OCI-LY1 (cell line): ENCODE measurements around the gene PDE8A.

Source experiments
- H2AFZ ChIP-seq: fragments of 200-600 bp; sonication (generic), shearing (Covaris generic); 2 replicates; pipeline ENCODE4 v1.6.0; 2014; ENCODE audit warnings: antibody characterized with exemption, mild to moderate bottlenecking, low read length
- H3F3A ChIP-seq: fragments of 200-600 bp; sonication (generic), shearing (Covaris generic); 2 replicates; pipeline ENCODE4 v1.6.0; 2014; ENCODE audit warnings: mild to moderate bottlenecking, antibody characterized with exemption, low read length, moderate library complexity; ENCODE audit not compliant: insufficient read depth
- H3K27ac ChIP-seq: fragments of 200-600 bp; sonication (generic); 2 replicates; pipeline ENCODE4 v1.5.1; 2014; ENCODE audit warnings: low read length, mixed run types, mild to moderate bottlenecking, low read depth; ENCODE audit not compliant: poor library complexity, severe bottlenecking
- H3K27me3 ChIP-seq: fragments of 200-600 bp; sonication (generic); 2 replicates; pipeline ENCODE4 v1.6.0; 2014; ENCODE audit warnings: antibody characterized with exemption, mild to moderate bottlenecking, low read length, moderate library complexity; ENCODE audit not compliant: insufficient read depth
- H3K36me3 ChIP-seq: fragments of 200-600 bp; sonication (generic); 2 replicates; pipeline ENCODE4 v1.6.1; 2014; ENCODE audit warnings: mild to moderate bottlenecking, antibody characterized with exemption, low read length, moderate library complexity, mixed read lengths; ENCODE audit not compliant: insufficient read depth
- H3K4me1 ChIP-seq: fragments of 200-600 bp; sonication (generic); 2 replicates; pipeline ENCODE4 v1.5.1; 2014; ENCODE audit warnings: mild to moderate bottlenecking, low read length, moderate library complexity; ENCODE audit not compliant: insufficient read depth, severe bottlenecking
- H3K4me2 ChIP-seq: fragments of 200-600 bp; sonication (generic), shearing (Covaris generic); 2 replicates; pipeline ENCODE4 v1.6.1; 2014; ENCODE audit warnings: low read length
- H3K4me3 ChIP-seq: fragments of 200-600 bp; sonication (generic); 2 replicates; pipeline ENCODE4 v1.5.1; 2014; ENCODE audit warnings: low read length, low read depth, mild to moderate bottlenecking, mixed read lengths; ENCODE audit not compliant: poor library complexity, severe bottlenecking
- H3K79me2 ChIP-seq: fragments of 200-600 bp; shearing (Covaris generic); 2 replicates; pipeline ENCODE4 v1.6.1; 2016; ENCODE audit warnings: mixed run types, low read length, mixed read lengths; ENCODE audit not compliant: insufficient read depth
- H3K9ac ChIP-seq: fragments of 200-600 bp; sonication (generic), shearing (Covaris generic); 2 replicates; pipeline ENCODE4 v1.6.1; 2014; ENCODE audit warnings: mild to moderate bottlenecking, low read length, mixed read lengths
- H3K9me2 ChIP-seq: fragments of 200-600 bp; sonication (generic), shearing (Covaris generic); 2 replicates; pipeline ENCODE4 v1.6.1; 2014; ENCODE audit warnings: low read depth, mild to moderate bottlenecking, low read length, mixed read lengths
- H3K9me3 ChIP-seq: fragments of 200-600 bp; shearing (Covaris generic); 2 replicates; pipeline ENCODE4 v1.6.1; 2014; ENCODE audit warnings: low read length, mixed read lengths
- H4K20me1 ChIP-seq: fragments of 200-600 bp; sonication (generic), shearing (Covaris generic); 2 replicates; pipeline ENCODE4 v1.6.0; 2016; ENCODE audit warnings: mild to moderate bottlenecking, low read length; ENCODE audit not compliant: insufficient read depth
- EZH2 ChIP-seq: fragments of 200-600 bp; sonication (generic), shearing (Covaris generic); IDR thresholded peaks from 2 replicates; pipeline ENCODE4 v1.8.0; 2017; ENCODE audit warnings: borderline replicate concordance, mixed run types, mild to moderate bottlenecking, antibody characterized with exemption, low read length, moderate library complexity, mixed read lengths
- TF ChIP-seq, protein P1 (sequence below): fragments of 200-600 bp; sonication (generic), shearing (Covaris generic); IDR thresholded peaks from 2 replicates; pipeline ENCODE4 v1.5.1; 2017; ENCODE audit warnings: mild to moderate bottlenecking, antibody characterized with exemption, low read length, moderate library complexity, mixed read lengths

PDE8A gene

DNA sequence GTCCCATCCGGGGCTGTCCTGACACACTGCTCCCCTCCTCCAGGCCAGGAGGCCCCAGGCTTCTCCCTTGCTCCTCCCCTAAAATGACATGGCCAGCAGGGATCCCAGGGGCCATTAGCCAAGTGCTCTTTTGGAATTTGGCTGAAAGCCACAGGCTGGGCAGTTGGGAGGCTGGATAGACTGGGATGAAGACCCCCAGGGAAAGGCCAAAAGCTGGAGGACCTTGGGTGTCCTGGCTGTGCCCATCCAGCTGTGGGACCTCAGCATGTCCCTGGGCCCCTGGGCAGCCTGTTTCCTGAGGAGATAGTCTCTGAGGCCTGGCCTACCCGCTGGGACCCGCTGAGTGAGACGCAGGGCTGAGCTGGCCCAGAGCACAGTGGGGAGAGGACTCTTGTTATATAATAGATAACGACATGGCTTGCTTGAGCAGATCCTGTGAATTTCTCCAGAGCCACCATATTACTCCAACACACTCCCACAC, 5.7 kb upstream of the PDE8A start:
- Histone ChIP-seq H3K4me3 (no peak overlapping the region), H3K9ac (no peak overlapping the region), H3K4me2 (no peak overlapping the region), H2AFZ (no peak overlapping the region), H3K4me1 (peaks cover 5% of the 10 kb centered on the region), H3F3A (no peaks in the 10 kb centered on the region), H3K9me2 (no peaks in the 10 kb centered on the region), H3K27me3 (peaks cover 11% of the 10 kb centered on the region; the same call in 1 of the 2 replicates), H3K79me2 (no peaks in the 10 kb centered on the region), H4K20me1 (no peaks in the 10 kb centered on the region), H3K9me3 (no peaks in the 10 kb centered on the region), H3K36me3 (no peaks in the 10 kb centered on the region), H3K27ac (no peak overlapping the region)
- no peak for TF ChIP-seq EZH2
- TF ChIP-seq, protein P1, sequence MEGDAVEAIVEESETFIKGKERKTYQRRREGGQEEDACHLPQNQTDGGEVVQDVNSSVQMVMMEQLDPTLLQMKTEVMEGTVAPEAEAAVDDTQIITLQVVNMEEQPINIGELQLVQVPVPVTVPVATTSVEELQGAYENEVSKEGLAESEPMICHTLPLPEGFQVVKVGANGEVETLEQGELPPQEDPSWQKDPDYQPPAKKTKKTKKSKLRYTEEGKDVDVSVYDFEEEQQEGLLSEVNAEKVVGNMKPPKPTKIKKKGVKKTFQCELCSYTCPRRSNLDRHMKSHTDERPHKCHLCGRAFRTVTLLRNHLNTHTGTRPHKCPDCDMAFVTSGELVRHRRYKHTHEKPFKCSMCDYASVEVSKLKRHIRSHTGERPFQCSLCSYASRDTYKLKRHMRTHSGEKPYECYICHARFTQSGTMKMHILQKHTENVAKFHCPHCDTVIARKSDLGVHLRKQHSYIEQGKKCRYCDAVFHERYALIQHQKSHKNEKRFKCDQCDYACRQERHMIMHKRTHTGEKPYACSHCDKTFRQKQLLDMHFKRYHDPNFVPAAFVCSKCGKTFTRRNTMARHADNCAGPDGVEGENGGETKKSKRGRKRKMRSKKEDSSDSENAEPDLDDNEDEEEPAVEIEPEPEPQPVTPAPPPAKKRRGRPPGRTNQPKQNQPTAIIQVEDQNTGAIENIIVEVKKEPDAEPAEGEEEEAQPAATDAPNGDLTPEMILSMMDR: no peak

DNA sequence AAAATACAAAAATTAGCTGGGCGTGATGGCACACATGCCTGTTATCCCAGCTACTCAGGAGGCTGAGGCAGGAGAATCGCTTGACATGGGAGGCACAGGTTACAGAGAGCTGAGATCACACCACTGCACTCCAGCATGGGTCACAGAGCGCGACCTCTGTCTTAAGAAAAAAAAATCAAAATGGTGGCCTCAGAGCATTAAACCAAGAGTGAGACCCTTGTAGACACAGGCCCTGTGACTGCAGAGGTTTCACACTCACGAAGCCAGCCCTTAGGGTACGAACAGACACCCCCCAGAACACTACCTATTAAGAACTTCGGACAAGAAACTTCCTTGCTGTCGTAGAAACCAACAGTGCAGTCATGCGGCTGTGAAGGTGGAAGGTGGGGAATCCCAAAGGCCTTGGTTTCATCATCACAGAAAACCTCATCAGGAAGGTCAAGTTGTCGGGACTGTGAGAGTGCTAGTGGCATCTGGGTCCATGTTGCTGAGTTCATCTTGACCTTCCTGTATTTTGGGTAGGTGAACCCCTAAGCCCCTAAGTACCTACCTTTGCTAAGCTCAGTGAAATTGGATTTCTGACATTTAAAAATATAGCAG, 4.8 kb upstream of the PDE8A start:
- 0 out of 2 replicates have a peak, but pooled peaks cover 8% of the 10 kb centered on the region for H3K27me3 ChIP-seq
- H3K9me3 ChIP-seq: no peaks in the 10 kb centered on the region
- H3K79me2 ChIP-seq: no peaks in the 10 kb centered on the region
- H3K9me2 ChIP-seq: no peaks in the 10 kb centered on the region
- H4K20me1 ChIP-seq: no peaks in the 10 kb centered on the region
- H3F3A ChIP-seq: no peaks in the 10 kb centered on the region
- H3K36me3 ChIP-seq: no peaks in the 10 kb centered on the region
- peaks cover 5% of the 10 kb centered on the region for H3K4me1 ChIP-seq
- TF ChIP-seq, protein P1: no peak
- no peak for TF ChIP-seq EZH2
- no peak overlapping the region for H2AFZ ChIP-seq
- H3K4me3 ChIP-seq: no peak overlapping the region
- H3K9ac ChIP-seq: no peak overlapping the region
- H3K27ac ChIP-seq: no peak overlapping the region
- H3K4me2 ChIP-seq: no peak overlapping the region

DNA sequence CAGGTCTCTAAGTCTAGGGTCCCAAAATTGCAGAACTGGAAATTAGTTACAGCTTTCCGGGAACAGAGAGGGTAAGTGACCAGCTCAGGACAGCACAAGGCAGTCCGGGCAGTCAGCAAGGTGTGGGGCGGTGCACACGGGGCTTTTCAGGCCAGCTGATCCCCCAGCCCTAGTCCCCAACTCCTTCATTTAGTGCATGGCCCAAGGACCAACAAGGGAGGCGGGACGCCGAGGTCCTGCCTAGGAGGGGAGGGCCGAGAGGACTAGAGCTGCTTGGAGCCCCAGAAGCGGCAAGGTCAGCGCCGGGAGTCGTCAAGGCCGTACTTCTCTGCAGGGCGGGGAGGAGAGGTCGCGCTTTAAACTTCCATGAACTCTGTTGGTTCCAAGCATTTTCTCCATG, 2.0 kb upstream of the PDE8A start:
- Histone ChIP-seq H3K4me2 (no peak overlapping the region), H3K79me2 (no peaks in the 10 kb centered on the region), H3K9ac (no peak overlapping the region), H3F3A (no peaks in the 10 kb centered on the region), H3K9me2 (no peaks in the 10 kb centered on the region), H4K20me1 (no peaks in the 10 kb centered on the region), H3K27ac (no peak overlapping the region), H3K4me3 (no peak overlapping the region), H3K9me3 (no peaks in the 10 kb centered on the region), H2AFZ (no peak overlapping the region), H3K27me3 (peaks cover 12% of the 10 kb centered on the region; the same call in 1 of the 2 replicates), H3K4me1 (peaks cover 15% of the 10 kb centered on the region), H3K36me3 (no peaks in the 10 kb centered on the region)
- no peak for TF ChIP-seq EZH2
